GM19468 (cell line): ENCODE data around the gene GAP43.
A peak's percentile ranks its signal among the peaks of the same experiment; 100 is the strongest.

Experiments used
- ATAC-seq: cut with Tn5 transposase; IDR thresholded peaks from one replicate; pipeline ENCODE4 v1.9.1; 2021; ENCODE audit warnings: mild to moderate bottlenecking, moderate library complexity, moderate number of reproducible peaks; ENCODE audit not compliant: unreplicated experiment; ENCODE audit errors: extremely low read depth

Gene GAP43

GRCh38 chr3:115626721-115627120, 3.4 kb downstream of the GAP43 start:
- ATAC-seq = no peak

- ATAC-seq = peak; percentile 84
These were observed 4.1 kb downstream of the GAP43 start for GRCh38 chr3:115627180-115628074.

GRCh38 chr3:115628075-115628412, 4.7 kb downstream of the GAP43 start:
- ATAC-seq = peak; percentile 22

- no peak for ATAC-seq
These were observed 7.5 kb downstream of the GAP43 start for GRCh38 chr3:115630850-115631249.

GRCh38 chr3:115632026-115632425, 8.7 kb downstream of the GAP43 start:
- ATAC-seq = no peak

- ATAC-seq = no peak
These were observed 10.2 kb downstream of the GAP43 start for GRCh38 chr3:115633467-115633866.

- no peak for ATAC-seq
These were observed 10.7 kb downstream of the GAP43 start for GRCh38 chr3:115634052-115634451.

GRCh38 chr3:115635406-115635805, 12.1 kb downstream of the GAP43 start:
- no peak for ATAC-seq

GRCh38 chr3:115638241-115638640, 14.9 kb downstream of the GAP43 start:
- no peak for ATAC-seq

- no peak for ATAC-seq
These were observed 15.7 kb downstream of the GAP43 start for GRCh38 chr3:115638991-115639390.

- no peak for ATAC-seq
These were observed 21.1 kb downstream of the GAP43 start for GRCh38 chr3:115644391-115644790.

- ATAC-seq = no peak
These were observed 22.8 kb downstream of the GAP43 start for GRCh38 chr3:115646027-115646690.

GRCh38 chr3:115648559-115648958, 25.2 kb downstream of the GAP43 start:
- no peak for ATAC-seq

GRCh38 chr3:115651087-115651486, 27.8 kb downstream of the GAP43 start:
- no peak for ATAC-seq

- no peak for ATAC-seq
These were observed 28.3 kb downstream of the GAP43 start for GRCh38 chr3:115651599-115651998.

- peak; percentile 46 for ATAC-seq
These were observed 29.4 kb downstream of the GAP43 start for GRCh38 chr3:115652738-115653137.

- no peak for ATAC-seq
These were observed 32.5 kb downstream of the GAP43 start for GRCh38 chr3:115655761-115656282.

- no peak for ATAC-seq
These were observed 33.9 kb downstream of the GAP43 start for GRCh38 chr3:115657168-115657567.

- no peak for ATAC-seq
These were observed 34.7 kb downstream of the GAP43 start for GRCh38 chr3:115658032-115658336.

GRCh38 chr3:115658337-115659181, 35.2 kb downstream of the GAP43 start:
- ATAC-seq = peak; percentile 81
